ENCODE measurements around the gene NBL1.

Gene NBL1

GRCh38 chr1:19643602-19644394, at the start of gene NBL1:
NBL1 (plus strand) TSS chr1:19644311; CDS start chr1:19655031, 10,720 bp downstream.
- peak; percentile 73 for DNase-seq

GRCh38 chr1:19596065-19596713, 47.9 kb upstream of the NBL1 start:
- DNase-seq = no peak

- peak; percentile 97 for DNase-seq
Observed at GRCh38 chr1:19596714-19597495, 47.2 kb upstream of the NBL1 start.

- DNase-seq = no peak
Observed at GRCh38 chr1:19597496-19598309, 46.4 kb upstream of the NBL1 start.

- no peak for DNase-seq
Observed at GRCh38 chr1:19599810-19600209, 44.3 kb upstream of the NBL1 start.

GRCh38 chr1:19602486-19602885, 41.6 kb upstream of the NBL1 start:
- no peak for DNase-seq

GRCh38 chr1:19605967-19606366, 38.1 kb upstream of the NBL1 start:
- no peak for DNase-seq

- DNase-seq = peak; percentile 57
Observed at GRCh38 chr1:19606817-19607642, 37.1 kb upstream of the NBL1 start.

- DNase-seq = no peak
Observed at GRCh38 chr1:19608232-19608631, 35.9 kb upstream of the NBL1 start.

- DNase-seq = no peak
Observed at GRCh38 chr1:19610282-19610981, 33.7 kb upstream of the NBL1 start.

- DNase-seq = no peak
Observed at GRCh38 chr1:19612530-19612929, 31.6 kb upstream of the NBL1 start.

GRCh38 chr1:19613171-19613703, 30.9 kb upstream of the NBL1 start:
- no peak for DNase-seq

- DNase-seq = no peak
Observed at GRCh38 chr1:19615438-19615837, 28.7 kb upstream of the NBL1 start.

- no peak for DNase-seq
Observed at GRCh38 chr1:19616489-19616888, 27.6 kb upstream of the NBL1 start.

- no peak for DNase-seq
Observed at GRCh38 chr1:19617376-19617775, 26.7 kb upstream of the NBL1 start.

GRCh38 chr1:19618428-19618827, 25.7 kb upstream of the NBL1 start:
- no peak for DNase-seq

- DNase-seq = no peak
Observed at GRCh38 chr1:19619697-19620384, 24.3 kb upstream of the NBL1 start.

- no peak for DNase-seq
Observed at GRCh38 chr1:19620786-19621185, 23.3 kb upstream of the NBL1 start.

GRCh38 chr1:19621274-19621950, 22.7 kb upstream of the NBL1 start:
- no peak for DNase-seq

GRCh38 chr1:19622204-19622603, 21.9 kb upstream of the NBL1 start:
- no peak for DNase-seq

All from stimulated activated CD4-positive, alpha-beta T cell treated with anti-CD3 and anti-CD28 coated beads, Interleukin-4, amount 100 ng/mL, for 24 hours (primary cell).